AG04450 (cell line): ENCODE measurements around the gene ZNF154. TPM values are rescaled to one million over a fixed set of nuclear protein-coding genes. Genes with fewer than 3 reads are reported as not detected.

ENCODE experiments used
- CTCF ChIA-PET: fragments of 300-600, 350-600 bp; formaldehyde crosslinking; extraction: SDS; loops from one replicate; lab custom pipeline; 2022; ENCODE audit warnings: antibody characterized with exemption, inconsistent platforms; lab: Charles Lee
- POLR2A ChIA-PET: fragments of 350-600 bp; formaldehyde crosslinking; extraction: SDS; loops from one replicate; lab custom pipeline; 2021; ENCODE audit warnings: antibody characterized with exemption, inconsistent platforms; lab: Yijun Ruan, JAX
- DNase-seq: peaks from one replicate; pipeline ENCODE4 v3.0.0-alpha.2; 2011; ENCODE audit warnings: low read depth, low spot score
- H3K27ac ChIP-seq: one replicate; pipeline ENCODE4 v1.5.1; 2012; ENCODE audit warnings: low read depth, low read length, control low read depth
- H3K27me3 ChIP-seq: one replicate; pipeline ENCODE4 v1.6.0; 2012; ENCODE audit warnings: low read length; ENCODE audit not compliant: control insufficient read depth, insufficient read depth
- H3K4me3 ChIP-seq: 2 replicates; pipeline ENCODE4 v1.5.1; 2011; ENCODE audit warnings: mild to moderate bottlenecking, low read depth, low read length, control low read depth
- H3K9me3 ChIP-seq: 2 replicates; pipeline ENCODE4 v1.5.1; 2012; ENCODE audit warnings: low read length; ENCODE audit not compliant: control insufficient read depth, insufficient read depth
- polyA minus RNA-seq: library from RNA; depleted of rRNA, polyadenylated mRNA; stranded (reverse); fragments of >200 nt; gene quantifications from 2 replicates; pipeline ENCODE4 v1.2.3, GENCODE V29; 2011; rRNA and poly(A)+ RNA removed
- polyA plus RNA-seq: library from polyadenylated mRNA; depleted of rRNA; stranded (reverse); fragments of >200 nt; gene quantifications from 2 replicates; pipeline ENCODE4 v1.2.3, GENCODE V29; 2011; rRNA removed
- TF ChIP-seq, protein P1 (sequence below): IDR thresholded peaks from 2 replicates; pipeline ENCODE4 v1.5.1; 2011; ENCODE audit warnings: low read depth, low read length, control low read depth, inconsistent platforms

The ZNF154 gene
- polyA plus RNA-seq, result 7.7 and 8.1 TPM in 2 replicates
- polyA minus RNA-seq, result 7.6 and 9.9 TPM in 2 replicates

DNA sequence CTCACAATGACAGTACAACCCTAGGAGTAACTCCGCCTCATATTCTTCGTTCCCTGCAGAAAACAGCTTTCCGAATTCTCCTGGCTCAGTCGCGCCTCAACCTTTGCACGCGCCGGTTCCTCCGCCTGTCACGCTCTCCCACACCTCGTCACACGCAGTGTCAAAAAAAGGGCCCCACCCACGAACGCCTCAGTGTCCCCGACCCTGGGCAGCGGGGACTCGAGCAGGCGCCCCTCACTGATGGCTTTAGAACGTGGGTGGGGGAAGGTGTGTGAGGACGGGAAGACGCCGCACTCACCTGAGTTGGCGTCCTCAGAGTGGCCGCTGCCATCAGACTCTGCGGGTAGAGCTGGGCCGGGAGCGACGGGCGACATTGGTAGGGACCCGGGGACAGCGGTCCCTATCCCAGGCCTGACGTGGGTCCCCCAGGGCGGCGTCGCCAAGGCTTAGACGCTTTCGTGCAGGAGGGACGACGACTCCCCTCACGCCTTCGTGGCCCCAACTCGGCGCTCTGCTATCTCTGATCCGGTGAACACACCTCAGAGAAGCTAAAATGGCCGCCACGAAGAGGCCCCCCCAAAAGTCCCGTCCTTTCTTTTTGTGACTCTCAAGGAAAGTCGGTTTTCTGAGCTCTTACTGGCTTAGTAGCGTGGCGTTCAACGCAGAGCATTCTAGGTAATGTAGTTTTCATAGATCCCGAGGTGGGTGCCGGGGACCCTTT is at the start of gene ZNF154:
TSS of gene ZNF154 (minus strand) at position 564 of the 721 bp plus-strand sequence. CDS start at position 331, 233 bp downstream.
- peak; percentile 29 for DNase-seq
- CTCF ChIA-PET, result no interaction called here
- Histone ChIP-seq H3K27me3 (no peaks in the 10 kb centered on the region), H3K27ac (peak within 1 kb of the TSS; percentile 73), H3K9me3 (peaks cover 50% of the 10 kb centered on the region), H3K4me3 (peak within 1 kb of the TSS; percentile 86)
- POLR2A ChIA-PET, result interaction anchor here (0.6 to 1.5 kb wide), 5 partner anchors 15 to 319 kb away, joined by 3 to 10 read pairs (median 3); partner anchors contain the start of genes ZIK1, ZNF134, ZNF548 and ZNF551
- TF ChIP-seq, protein P1, sequence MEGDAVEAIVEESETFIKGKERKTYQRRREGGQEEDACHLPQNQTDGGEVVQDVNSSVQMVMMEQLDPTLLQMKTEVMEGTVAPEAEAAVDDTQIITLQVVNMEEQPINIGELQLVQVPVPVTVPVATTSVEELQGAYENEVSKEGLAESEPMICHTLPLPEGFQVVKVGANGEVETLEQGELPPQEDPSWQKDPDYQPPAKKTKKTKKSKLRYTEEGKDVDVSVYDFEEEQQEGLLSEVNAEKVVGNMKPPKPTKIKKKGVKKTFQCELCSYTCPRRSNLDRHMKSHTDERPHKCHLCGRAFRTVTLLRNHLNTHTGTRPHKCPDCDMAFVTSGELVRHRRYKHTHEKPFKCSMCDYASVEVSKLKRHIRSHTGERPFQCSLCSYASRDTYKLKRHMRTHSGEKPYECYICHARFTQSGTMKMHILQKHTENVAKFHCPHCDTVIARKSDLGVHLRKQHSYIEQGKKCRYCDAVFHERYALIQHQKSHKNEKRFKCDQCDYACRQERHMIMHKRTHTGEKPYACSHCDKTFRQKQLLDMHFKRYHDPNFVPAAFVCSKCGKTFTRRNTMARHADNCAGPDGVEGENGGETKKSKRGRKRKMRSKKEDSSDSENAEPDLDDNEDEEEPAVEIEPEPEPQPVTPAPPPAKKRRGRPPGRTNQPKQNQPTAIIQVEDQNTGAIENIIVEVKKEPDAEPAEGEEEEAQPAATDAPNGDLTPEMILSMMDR, result no peak

DNA sequence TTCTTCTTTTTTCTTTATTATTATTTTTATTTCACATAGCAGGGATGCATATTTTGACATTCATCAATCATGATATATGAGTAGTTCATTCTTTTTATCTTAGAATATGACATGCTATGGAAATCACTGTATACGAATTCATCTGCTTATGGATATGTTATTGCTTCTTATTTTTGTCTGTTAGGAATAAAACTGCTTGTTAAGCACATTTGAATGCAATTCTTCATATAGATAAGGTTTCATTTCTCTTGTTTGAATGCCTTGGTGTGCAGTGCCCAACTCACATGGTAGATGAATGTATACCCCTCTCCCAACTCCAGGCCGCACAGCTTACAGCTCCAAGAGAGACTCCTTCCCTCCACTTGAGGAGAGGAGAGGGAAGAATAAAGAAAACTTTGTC is 48.9 kb upstream of the ZNF154 start:
- TF ChIP-seq, protein P1, result no peak
- CTCF ChIA-PET, result no interaction called here
- Histone ChIP-seq H3K4me3 (no peak overlapping the region), H3K27ac (no peak overlapping the region), H3K27me3 (no peaks in the 10 kb centered on the region), H3K9me3 (peaks cover 21% of the 10 kb centered on the region)
- DNase-seq, result no peak
- POLR2A ChIA-PET, result no interaction called here

DNA sequence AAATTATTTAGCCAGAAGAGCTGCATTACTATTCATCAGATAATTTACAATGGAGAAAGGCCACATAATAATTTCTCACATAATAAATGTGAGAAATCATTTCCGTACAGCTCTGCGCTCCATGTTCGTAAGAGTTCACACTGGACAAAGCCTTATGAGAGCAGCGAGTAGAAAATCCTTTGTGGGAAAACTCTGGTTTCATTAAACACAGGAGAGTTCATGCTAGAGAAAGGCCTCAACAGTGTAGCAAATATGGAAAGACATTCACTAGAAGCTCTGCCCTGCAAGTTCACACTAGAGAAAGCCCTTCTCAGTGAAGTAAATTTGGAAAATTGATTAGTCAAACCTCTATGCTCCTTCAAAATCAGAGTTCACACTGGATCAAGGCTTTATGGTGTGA is 46.0 kb upstream of the ZNF154 start:
- CTCF ChIA-PET, result no interaction called here
- no peak overlapping the region for H3K27ac ChIP-seq
- POLR2A ChIA-PET, result no interaction called here
- no peak for DNase-seq
- H3K9me3 ChIP-seq, result peaks cover 43% of the 10 kb centered on the region
- H3K27me3 ChIP-seq, result no peaks in the 10 kb centered on the region
- H3K4me3 ChIP-seq, result no peak overlapping the region
- TF ChIP-seq, protein P1, result no peak

DNA sequence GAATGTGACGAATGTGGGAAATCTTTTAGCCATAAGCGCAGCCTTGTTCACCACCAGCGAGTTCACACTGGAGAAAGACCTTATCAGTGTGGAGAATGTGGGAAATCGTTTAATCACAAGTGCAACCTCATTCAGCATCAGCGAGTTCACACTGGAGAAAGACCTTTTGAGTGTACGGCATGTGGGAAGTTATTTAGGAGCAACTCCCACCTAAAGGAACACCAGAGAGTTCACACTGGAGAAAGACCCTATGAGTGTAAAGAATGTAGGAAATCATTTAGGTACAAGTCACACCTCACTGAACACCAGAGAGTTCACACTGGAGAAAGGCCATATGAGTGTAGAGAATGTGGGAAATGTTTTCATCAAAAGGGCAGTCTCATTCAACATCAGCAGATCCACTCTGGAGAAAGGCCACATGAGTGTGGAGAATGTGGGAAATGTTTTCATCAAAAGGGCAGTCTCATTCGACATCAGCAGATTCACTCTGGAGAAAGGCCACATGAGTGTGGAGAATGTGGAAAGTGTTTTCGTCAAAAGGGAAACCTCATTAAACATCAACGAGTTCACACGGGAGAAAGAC is 45.2 kb upstream of the ZNF154 start:
- H3K27me3 ChIP-seq, result no peaks in the 10 kb centered on the region
- H3K27ac ChIP-seq, result no peak overlapping the region
- H3K4me3 ChIP-seq, result no peak overlapping the region
- no peak for DNase-seq
- CTCF ChIA-PET, result no interaction called here
- peaks cover 41% of the 10 kb centered on the region for H3K9me3 ChIP-seq
- TF ChIP-seq, protein P1, result no peak
- POLR2A ChIA-PET, result no interaction called here

DNA sequence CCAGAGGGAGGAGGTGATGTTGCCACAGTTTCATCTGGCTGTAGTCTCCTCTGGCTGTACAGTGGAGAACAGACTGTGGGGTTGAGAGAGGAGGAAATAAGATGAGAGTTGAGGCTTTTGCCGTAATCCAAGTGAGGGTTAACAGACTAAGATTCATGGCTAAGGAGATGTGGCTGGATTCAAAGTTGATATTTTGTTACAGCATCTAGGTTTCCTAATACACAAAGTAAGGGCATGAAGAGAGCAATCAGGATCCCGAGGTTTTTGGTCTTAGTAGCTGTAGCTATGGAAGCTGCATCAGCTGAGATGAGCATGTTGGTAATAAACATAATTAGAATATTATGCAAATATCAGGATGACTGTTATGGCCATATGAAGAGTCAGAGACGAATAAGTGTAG is 39.0 kb upstream of the ZNF154 start:
- ChIA-PET CTCF (no interaction called here), POLR2A (interaction anchor here (1.2 kb wide), 1 partner anchor 67 kb away, joined by 7 read pairs; no protein-coding TSS in a partner anchor)
- TF ChIP-seq, protein P1, result no peak
- no peak overlapping the region for H3K27ac ChIP-seq
- H3K9me3 ChIP-seq, result peaks cover 29% of the 10 kb centered on the region
- no peak for DNase-seq
- no peaks in the 10 kb centered on the region for H3K27me3 ChIP-seq
- peak overlapping the region; percentile 99 for H3K4me3 ChIP-seq
